ACC112 (cell line): ENCODE data around the gene CIART.

ENCODE experiments used
- H2AFZ ChIP-seq: fragments of 200-600 bp; sonication (generic); one replicate; pipeline ENCODE4 v1.6.0; 2017; ENCODE audit warnings: antibody characterized with exemption, low read length; ENCODE audit not compliant: unreplicated experiment
- H3K27ac ChIP-seq: fragments of 200-600 bp; sonication (generic); 2 replicates; pipeline ENCODE4 v1.5.1; 2014; ENCODE audit warnings: low read depth, mild to moderate bottlenecking, antibody characterized with exemption, low read length, moderate library complexity
- H3K27me3 ChIP-seq: fragments of 200-600 bp; sonication (generic); 2 replicates; pipeline ENCODE4 v1.6.1; 2014; ENCODE audit warnings: mild to moderate bottlenecking, antibody characterized with exemption, low read length, moderate library complexity, mixed read lengths; ENCODE audit not compliant: insufficient read depth
- H3K36me3 ChIP-seq: fragments of 200-600 bp; sonication (generic); 2 replicates; pipeline ENCODE4 v1.6.1; 2016; ENCODE audit warnings: mild to moderate bottlenecking, antibody characterized with exemption, low read length, moderate library complexity, mixed read lengths; ENCODE audit not compliant: insufficient read depth
- H3K4me1 ChIP-seq: fragments of 200-600 bp; sonication (generic); one replicate; pipeline ENCODE4 v1.6.1; 2016; ENCODE audit warnings: low read length, mixed read lengths; ENCODE audit not compliant: insufficient read depth, unreplicated experiment, control insufficient read depth
- H3K4me3 ChIP-seq: fragments of 200-600 bp; sonication (generic); 2 replicates; pipeline ENCODE4 v1.5.1; 2014; ENCODE audit warnings: mild to moderate bottlenecking, low read depth, low read length
- H3K79me2 ChIP-seq: fragments of 200-600 bp; sonication (generic); one replicate; pipeline ENCODE4 v1.6.0; 2016; ENCODE audit warnings: low read length; ENCODE audit not compliant: control insufficient read depth, unreplicated experiment, insufficient read depth

Gene CIART

GRCh38 chr1:150262388-150263320 lies 19.7 kb upstream of the CIART start:
- Histone ChIP-seq H3K27ac (no peak overlapping the region), H3K79me2 (peaks cover 11% of the 10 kb centered on the region), H3K36me3 (peaks cover 6% of the 10 kb centered on the region; the same call in 1 of the 2 replicates), H3K4me1 (peaks cover 9% of the 10 kb centered on the region), H3K27me3 (peaks cover 5% of the 10 kb centered on the region; the same call in 1 of the 2 replicates), H3K4me3 (no peak overlapping the region), H2AFZ (no peak overlapping the region)

- no peak overlapping the region for H3K4me3 ChIP-seq
- peaks cover 20% of the 10 kb centered on the region for H3K79me2 ChIP-seq
- no peak overlapping the region for H3K27ac ChIP-seq
- no peak overlapping the region for H2AFZ ChIP-seq
- H3K36me3 ChIP-seq = peaks cover 6% of the 10 kb centered on the region; the same call in 1 of the 2 replicates
- no peaks in the 10 kb centered on the region for H3K27me3 ChIP-seq
- H3K4me1 ChIP-seq = peaks cover 10% of the 10 kb centered on the region
Observed at GRCh38 chr1:150263549-150263948, 18.8 kb upstream of the CIART start.

GRCh38 chr1:150267896-150268295 lies 14.5 kb upstream of the CIART start:
- Histone ChIP-seq H3K27me3 (no peaks in the 10 kb centered on the region), H3K79me2 (peaks cover 23% of the 10 kb centered on the region), H3K4me1 (peaks cover 19% of the 10 kb centered on the region), H3K4me3 (peak overlapping the region; percentile 96), H3K27ac (peak overlapping the region; percentile 64; the same call in 1 of the 2 replicates), H2AFZ (no peak overlapping the region), H3K36me3 (peaks cover 6% of the 10 kb centered on the region; the same call in 1 of the 2 replicates)

- H3K27ac ChIP-seq = peak overlapping the region; percentile 64
- peak overlapping the region; percentile 72 for H2AFZ ChIP-seq
- H3K27me3 ChIP-seq = no peaks in the 10 kb centered on the region
- peaks cover 23% of the 10 kb centered on the region for H3K79me2 ChIP-seq
- H3K4me3 ChIP-seq = peak overlapping the region; percentile 96
- H3K36me3 ChIP-seq = peaks cover 6% of the 10 kb centered on the region; the same call in 1 of the 2 replicates
- H3K4me1 ChIP-seq = peaks cover 23% of the 10 kb centered on the region
Observed at GRCh38 chr1:150268340-150268704, 14.0 kb upstream of the CIART start.

GRCh38 chr1:150268705-150269403 lies 13.5 kb upstream of the CIART start, which contains the start of gene APH1A:
Gene APH1A (minus strand): TSS chr1:150269016. CDS start chr1:150268810, 206 bp downstream.
- no peaks in the 10 kb centered on the region for H3K27me3 ChIP-seq
- H2AFZ ChIP-seq = peak within 1 kb of the TSS; percentile 72

GRCh38 chr1:150269451-150269850 lies 12.9 kb upstream of the CIART start:
- Histone ChIP-seq H3K36me3 (peaks cover 6% of the 10 kb centered on the region; the same call in 1 of the 2 replicates), H2AFZ (peak overlapping the region; percentile 62), H3K4me1 (peaks cover 30% of the 10 kb centered on the region), H3K4me3 (peak overlapping the region; percentile 96), H3K79me2 (peaks cover 28% of the 10 kb centered on the region), H3K27ac (peak overlapping the region; percentile 43), H3K27me3 (no peaks in the 10 kb centered on the region)

More at GRCh38 chr1:150268705-150269403, 13.5 kb upstream of the CIART start, which contains the start of gene APH1A:
- H3K27ac ChIP-seq = peak within 1 kb of the TSS; percentile 64
- peaks cover 28% of the 10 kb centered on the region for H3K4me1 ChIP-seq
- H3K79me2 ChIP-seq = peaks cover 25% of the 10 kb centered on the region
- H3K36me3 ChIP-seq = peaks cover 6% of the 10 kb centered on the region; the same call in 1 of the 2 replicates
- H3K4me3 ChIP-seq = peak within 1 kb of the TSS; percentile 96

- no peaks in the 10 kb centered on the region for H3K27me3 ChIP-seq
- H3K4me3 ChIP-seq = no peak overlapping the region
- H3K36me3 ChIP-seq = peaks cover under 1% of the 10 kb centered on the region; the same call in 1 of the 2 replicates
- H2AFZ ChIP-seq = no peak overlapping the region
- peaks cover 28% of the 10 kb centered on the region for H3K79me2 ChIP-seq
- H3K4me1 ChIP-seq = peaks cover 30% of the 10 kb centered on the region
- H3K27ac ChIP-seq = no peak overlapping the region
Observed at GRCh38 chr1:150271291-150271959, 10.9 kb upstream of the CIART start.

GRCh38 chr1:150273311-150273710 lies 9.0 kb upstream of the CIART start:
- Histone ChIP-seq H3K27ac (peak overlapping the region; percentile 57), H3K27me3 (no peaks in the 10 kb centered on the region), H3K79me2 (peaks cover 10% of the 10 kb centered on the region), H3K4me3 (peak overlapping the region; percentile 74), H3K4me1 (peaks cover 20% of the 10 kb centered on the region), H2AFZ (peak overlapping the region; percentile 65), H3K36me3 (no peaks in the 10 kb centered on the region)

GRCh38 chr1:150280138-150280707 lies 2.1 kb upstream of the CIART start:
- 0 out of 2 replicates have a peak, but pooled peaks cover 4% of the 10 kb centered on the region for H3K36me3 ChIP-seq
- no peak overlapping the region for H2AFZ ChIP-seq
- peak overlapping the region; percentile 90; the same call in 1 of the 2 replicates for H3K27ac ChIP-seq
- H3K4me3 ChIP-seq = no peak overlapping the region
- H3K79me2 ChIP-seq = no peaks in the 10 kb centered on the region
- H3K4me1 ChIP-seq = peaks cover 11% of the 10 kb centered on the region
- H3K27me3 ChIP-seq = no peaks in the 10 kb centered on the region
